GM23338 (cell line): ENCODE measurements around the gene RNF212B. TPM values are rescaled to one million over a fixed set of nuclear protein-coding genes. Genes with fewer than 3 reads are reported as not detected.
A peak's percentile ranks its signal among the peaks of the same experiment; 100 is the strongest.

Experiments used
- ATAC-seq: fragments of 200-7000 bp; cut with Tn5 transposase; 3 replicates; pipeline ENCODE4 v1.9.1; 2020
- DNase-seq: peaks from one replicate; pipeline ENCODE4 v3.0.0-alpha.2; 2015; ENCODE audit warnings: low spot score
- H2AFZ ChIP-seq: fragments of 200-600 bp; sonication (generic); 2 replicates; pipeline ENCODE4 v1.8.0; 2016; ENCODE audit warnings: antibody characterized with exemption, mild to moderate bottlenecking, moderate library complexity
- H3F3A ChIP-seq: fragments of 200-600 bp; sonication (generic); replicated peaks from 2 replicates; pipeline ENCODE4 v1.8.0; 2017; ENCODE audit warnings: antibody characterized with exemption, mixed run types, low read depth
- H3K27ac ChIP-seq: fragments of 200-600 bp; sonication (generic); 2 replicates; pipeline ENCODE4 v1.6.1; 2016; ENCODE audit warnings: low read depth
- H3K27me3 ChIP-seq: fragments of 200-600 bp; sonication (generic); 2 replicates; pipeline ENCODE4 v1.8.0; 2016; ENCODE audit warnings: mild to moderate bottlenecking, mixed run types, moderate library complexity; ENCODE audit not compliant: insufficient read depth
- H3K36me3 ChIP-seq: fragments of 200-600 bp; sonication (generic); 2 replicates; pipeline ENCODE4 v1.8.0; 2016; ENCODE audit warnings: mild to moderate bottlenecking; ENCODE audit not compliant: insufficient read depth
- H3K4me1 ChIP-seq: fragments of 200-600 bp; sonication (generic); 2 replicates; pipeline ENCODE4 v1.8.0; 2016; ENCODE audit warnings: mild to moderate bottlenecking, moderate library complexity; ENCODE audit not compliant: insufficient read depth
- H3K4me2 ChIP-seq: fragments of 200-600 bp; sonication (generic); 2 replicates; pipeline ENCODE4 v1.7.1; 2017; ENCODE audit warnings: mixed run types
- H3K4me3 ChIP-seq: fragments of 200-600 bp; sonication (generic); 2 replicates; pipeline ENCODE4 v1.6.1; 2016; ENCODE audit warnings: mixed run types
- H3K79me2 ChIP-seq: fragments of 200-600 bp; sonication (generic); replicated peaks from 2 replicates; pipeline ENCODE4 v1.8.0; 2017; ENCODE audit warnings: mild to moderate bottlenecking; ENCODE audit not compliant: insufficient read depth
- H3K9me2 ChIP-seq: fragments of 200-600 bp; sonication (generic); 2 replicates; pipeline ENCODE4 v1.8.0; 2017; ENCODE audit not compliant: insufficient read depth
- H4K20me1 ChIP-seq: fragments of 200-600 bp; sonication (generic); replicated peaks from 2 replicates; pipeline ENCODE4 v1.8.0; 2017; ENCODE audit warnings: mild to moderate bottlenecking; ENCODE audit not compliant: insufficient read depth
- H3K27ac Mint-ChIP-seq: 2 replicates; pipeline ENCODE4 v1.8.0; 2020; ENCODE audit warnings: inconsistent platforms, mild to moderate bottlenecking, moderate library complexity, mixed read lengths
- H3K27me3 Mint-ChIP-seq: 3 replicates; pipeline ENCODE4 v1.8.0; 2022; ENCODE audit warnings: low read depth, mild to moderate bottlenecking, moderate library complexity, mixed read lengths, inconsistent platforms; ENCODE audit not compliant: insufficient read depth, poor library complexity
- H3K36me3 Mint-ChIP-seq: 3 replicates; pipeline ENCODE4 v1.8.0; 2021; ENCODE audit warnings: low read depth, mild to moderate bottlenecking, inconsistent platforms, moderate library complexity, mixed read lengths
- H3K4me1 Mint-ChIP-seq: 3 replicates; pipeline ENCODE4 v1.8.0; 2020; ENCODE audit warnings: mild to moderate bottlenecking, inconsistent platforms, mixed read lengths
- H3K4me3 Mint-ChIP-seq: 3 replicates; pipeline ENCODE4 v1.8.0; 2021; ENCODE audit warnings: moderate library complexity, mild to moderate bottlenecking, inconsistent platforms, mixed read lengths
- H3K9me3 Mint-ChIP-seq: 3 replicates; pipeline ENCODE4 v1.8.0; 2020; ENCODE audit warnings: moderate library complexity, mild to moderate bottlenecking, inconsistent platforms, mixed read lengths
- CREB1 ChIP-seq: fragments of 250-450 bp; sonication (Bioruptor Pico); IDR thresholded peaks from 2 replicates; pipeline ENCODE4 v1.5.0; 2020; ENCODE audit warnings: low read depth, mild to moderate bottlenecking, moderate library complexity
- ETS1 ChIP-seq: IDR thresholded peaks from 2 replicates; pipeline ENCODE4 v1.6.1; 2016; ENCODE audit warnings: antibody characterized with exemption
- EZH2 ChIP-seq: fragments of 200-600 bp; sonication (generic); IDR thresholded peaks from one replicate; pipeline ENCODE4 v1.8.0; 2017; ENCODE audit warnings: antibody characterized with exemption, mild to moderate bottlenecking, low read depth; ENCODE audit not compliant: unreplicated experiment
- EZH2phosphoT487 ChIP-seq: fragments of 200-600 bp; sonication (generic); IDR thresholded peaks from one replicate; pipeline ENCODE4 v1.8.1; 2018; ENCODE audit warnings: antibody characterized with exemption; ENCODE audit not compliant: unreplicated experiment
- JUNB ChIP-seq: IDR thresholded peaks from one replicate; pipeline ENCODE4 v1.6.1; 2016; ENCODE audit warnings: antibody characterized with exemption; ENCODE audit not compliant: unreplicated experiment
- NANOG ChIP-seq: IDR thresholded peaks from 2 replicates; pipeline ENCODE4 v1.6.1; 2016; ENCODE audit warnings: antibody characterized with exemption, borderline replicate concordance
- POLR2AphosphoS5 ChIP-seq: IDR thresholded peaks from 2 replicates; pipeline ENCODE4 v1.6.1; 2016; ENCODE audit warnings: antibody characterized with exemption, low read depth
- STAT1 ChIP-seq: IDR thresholded peaks from one replicate; pipeline ENCODE4 v1.6.1; 2016; ENCODE audit warnings: antibody characterized with exemption; ENCODE audit not compliant: unreplicated experiment
- ZNF114 ChIP-seq: fragments of 250-450 bp; sonication (Bioruptor Pico); IDR thresholded peaks from 2 replicates; pipeline ENCODE4 v1.5.0; 2020; ENCODE audit warnings: mild to moderate bottlenecking, moderate library complexity
- ZNF331 ChIP-seq: fragments of 250-450 bp; sonication (Bioruptor Pico); IDR thresholded peaks from 2 replicates; pipeline ENCODE4 v1.5.0; 2020; ENCODE audit warnings: low read depth, mild to moderate bottlenecking, moderate library complexity
- long read RNA-seq: library from polyadenylated mRNA; unstranded; transcript quantifications from one replicate; pipeline ENCODE4 v2.0.0, GENCODE V29; 2020; ENCODE audit not compliant: unreplicated experiment
- polyA plus RNA-seq: library from polyadenylated mRNA; unstranded; fragments of >200 nt; fragmentation: Nextera tagmentation; extraction: Ambion mirVana; gene quantifications from 2 replicates; pipeline ENCODE4 v1.2.1, GENCODE V29; 2016
- total RNA-seq: library from RNA; depleted of rRNA; stranded (reverse); fragments of >200 nt; shearing (Covaris generic); gene quantifications from 2 replicates; pipeline ENCODE4 v1.2.3, GENCODE V29; 2014; rRNA removed
- TF ChIP-seq, protein P1 (sequence below): IDR thresholded peaks from one replicate; pipeline ENCODE4 v1.6.1; 2018; ENCODE audit warnings: antibody characterized with exemption; ENCODE audit not compliant: unreplicated experiment
- TF ChIP-seq, protein P2 (sequence below), 2 experiments: fragments of 200-600 bp in 1 of 2; sonication (generic) in 1 of 2; conservative IDR thresholded peaks; 2 replicates each; pipeline versions ENCODE4 v1.5.1 to v1.6.1; 2016 to 2017; ENCODE audit warnings: antibody characterized with exemption in 2 of 2, low read depth in 2 of 2, mild to moderate bottlenecking in 2 of 2, moderate library complexity in 1 of 2
- TF ChIP-seq, protein P3 (sequence below): fragments of 250-450 bp; sonication (Bioruptor Pico); IDR thresholded peaks from 2 replicates; pipeline ENCODE4 v1.5.0; 2020; ENCODE audit warnings: mild to moderate bottlenecking, moderate library complexity

RNF212B gene
- total RNA-seq (not detected in 2 replicates), polyA plus RNA-seq (0.68 TPM in 1 of 2 replicates, not detected in the other)
- long read RNA-seq: 0 reads

- peaks cover 2% of the 10 kb centered on the region; the same call in 2 of the 3 replicates for H3K9me3 Mint-ChIP-seq
- Histone ChIP-seq H2AFZ (peak within 1 kb of the TSS; percentile 65; the same call in 1 of the 2 replicates), H3K79me2 (no peaks in the 10 kb centered on the region), H3K4me2 (peak within 1 kb of the TSS; percentile 77), H3K9me2 (no peaks in the 10 kb centered on the region), H3F3A (no peaks in the 10 kb centered on the region), H3K4me1 (peaks cover 6% of the 10 kb centered on the region), H3K4me3 (peak within 1 kb of the TSS; percentile 56), H3K27ac (peak within 1 kb of the TSS; percentile 67; the same call in 1 of the 2 replicates), H4K20me1 (no peaks in the 10 kb centered on the region), H3K27me3 (no peaks in the 10 kb centered on the region), H3K36me3 (no peaks in the 10 kb centered on the region)
- H3K36me3 Mint-ChIP-seq: peaks cover 2% of the 10 kb centered on the region; the same call in 2 of the 3 replicates
- H3K4me1 Mint-ChIP-seq: peaks cover 10% of the 10 kb centered on the region
- DNase-seq: peak; percentile 99
- TF ChIP-seq ETS1: no peak
- TF ChIP-seq, protein P1, sequence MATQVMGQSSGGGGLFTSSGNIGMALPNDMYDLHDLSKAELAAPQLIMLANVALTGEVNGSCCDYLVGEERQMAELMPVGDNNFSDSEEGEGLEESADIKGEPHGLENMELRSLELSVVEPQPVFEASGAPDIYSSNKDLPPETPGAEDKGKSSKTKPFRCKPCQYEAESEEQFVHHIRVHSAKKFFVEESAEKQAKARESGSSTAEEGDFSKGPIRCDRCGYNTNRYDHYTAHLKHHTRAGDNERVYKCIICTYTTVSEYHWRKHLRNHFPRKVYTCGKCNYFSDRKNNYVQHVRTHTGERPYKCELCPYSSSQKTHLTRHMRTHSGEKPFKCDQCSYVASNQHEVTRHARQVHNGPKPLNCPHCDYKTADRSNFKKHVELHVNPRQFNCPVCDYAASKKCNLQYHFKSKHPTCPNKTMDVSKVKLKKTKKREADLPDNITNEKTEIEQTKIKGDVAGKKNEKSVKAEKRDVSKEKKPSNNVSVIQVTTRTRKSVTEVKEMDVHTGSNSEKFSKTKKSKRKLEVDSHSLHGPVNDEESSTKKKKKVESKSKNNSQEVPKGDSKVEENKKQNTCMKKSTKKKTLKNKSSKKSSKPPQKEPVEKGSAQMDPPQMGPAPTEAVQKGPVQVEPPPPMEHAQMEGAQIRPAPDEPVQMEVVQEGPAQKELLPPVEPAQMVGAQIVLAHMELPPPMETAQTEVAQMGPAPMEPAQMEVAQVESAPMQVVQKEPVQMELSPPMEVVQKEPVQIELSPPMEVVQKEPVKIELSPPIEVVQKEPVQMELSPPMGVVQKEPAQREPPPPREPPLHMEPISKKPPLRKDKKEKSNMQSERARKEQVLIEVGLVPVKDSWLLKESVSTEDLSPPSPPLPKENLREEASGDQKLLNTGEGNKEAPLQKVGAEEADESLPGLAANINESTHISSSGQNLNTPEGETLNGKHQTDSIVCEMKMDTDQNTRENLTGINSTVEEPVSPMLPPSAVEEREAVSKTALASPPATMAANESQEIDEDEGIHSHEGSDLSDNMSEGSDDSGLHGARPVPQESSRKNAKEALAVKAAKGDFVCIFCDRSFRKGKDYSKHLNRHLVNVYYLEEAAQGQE: no peak
- TF ChIP-seq EZH2phosphoT487: no peak
- no peak for TF ChIP-seq ZNF331
- peak; percentile 67; the same call in 1 of the 2 replicates for TF ChIP-seq CREB1 (CRISPR knock-in tag)
- no peak for TF ChIP-seq EZH2
- TF ChIP-seq, protein P2, sequence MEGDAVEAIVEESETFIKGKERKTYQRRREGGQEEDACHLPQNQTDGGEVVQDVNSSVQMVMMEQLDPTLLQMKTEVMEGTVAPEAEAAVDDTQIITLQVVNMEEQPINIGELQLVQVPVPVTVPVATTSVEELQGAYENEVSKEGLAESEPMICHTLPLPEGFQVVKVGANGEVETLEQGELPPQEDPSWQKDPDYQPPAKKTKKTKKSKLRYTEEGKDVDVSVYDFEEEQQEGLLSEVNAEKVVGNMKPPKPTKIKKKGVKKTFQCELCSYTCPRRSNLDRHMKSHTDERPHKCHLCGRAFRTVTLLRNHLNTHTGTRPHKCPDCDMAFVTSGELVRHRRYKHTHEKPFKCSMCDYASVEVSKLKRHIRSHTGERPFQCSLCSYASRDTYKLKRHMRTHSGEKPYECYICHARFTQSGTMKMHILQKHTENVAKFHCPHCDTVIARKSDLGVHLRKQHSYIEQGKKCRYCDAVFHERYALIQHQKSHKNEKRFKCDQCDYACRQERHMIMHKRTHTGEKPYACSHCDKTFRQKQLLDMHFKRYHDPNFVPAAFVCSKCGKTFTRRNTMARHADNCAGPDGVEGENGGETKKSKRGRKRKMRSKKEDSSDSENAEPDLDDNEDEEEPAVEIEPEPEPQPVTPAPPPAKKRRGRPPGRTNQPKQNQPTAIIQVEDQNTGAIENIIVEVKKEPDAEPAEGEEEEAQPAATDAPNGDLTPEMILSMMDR (conservative IDR thresholded peaks at IDR 0.05; ENCODE audit: low read depth in 2 of 2): peak in 1 of 2 experiments; percentile 23; a peak in 1 of 4 replicates
- no peak for TF ChIP-seq ZNF114 (CRISPR knock-in tag)
- no peak for TF ChIP-seq JUNB
- TF ChIP-seq STAT1: no peak
- TF ChIP-seq, protein P3, sequence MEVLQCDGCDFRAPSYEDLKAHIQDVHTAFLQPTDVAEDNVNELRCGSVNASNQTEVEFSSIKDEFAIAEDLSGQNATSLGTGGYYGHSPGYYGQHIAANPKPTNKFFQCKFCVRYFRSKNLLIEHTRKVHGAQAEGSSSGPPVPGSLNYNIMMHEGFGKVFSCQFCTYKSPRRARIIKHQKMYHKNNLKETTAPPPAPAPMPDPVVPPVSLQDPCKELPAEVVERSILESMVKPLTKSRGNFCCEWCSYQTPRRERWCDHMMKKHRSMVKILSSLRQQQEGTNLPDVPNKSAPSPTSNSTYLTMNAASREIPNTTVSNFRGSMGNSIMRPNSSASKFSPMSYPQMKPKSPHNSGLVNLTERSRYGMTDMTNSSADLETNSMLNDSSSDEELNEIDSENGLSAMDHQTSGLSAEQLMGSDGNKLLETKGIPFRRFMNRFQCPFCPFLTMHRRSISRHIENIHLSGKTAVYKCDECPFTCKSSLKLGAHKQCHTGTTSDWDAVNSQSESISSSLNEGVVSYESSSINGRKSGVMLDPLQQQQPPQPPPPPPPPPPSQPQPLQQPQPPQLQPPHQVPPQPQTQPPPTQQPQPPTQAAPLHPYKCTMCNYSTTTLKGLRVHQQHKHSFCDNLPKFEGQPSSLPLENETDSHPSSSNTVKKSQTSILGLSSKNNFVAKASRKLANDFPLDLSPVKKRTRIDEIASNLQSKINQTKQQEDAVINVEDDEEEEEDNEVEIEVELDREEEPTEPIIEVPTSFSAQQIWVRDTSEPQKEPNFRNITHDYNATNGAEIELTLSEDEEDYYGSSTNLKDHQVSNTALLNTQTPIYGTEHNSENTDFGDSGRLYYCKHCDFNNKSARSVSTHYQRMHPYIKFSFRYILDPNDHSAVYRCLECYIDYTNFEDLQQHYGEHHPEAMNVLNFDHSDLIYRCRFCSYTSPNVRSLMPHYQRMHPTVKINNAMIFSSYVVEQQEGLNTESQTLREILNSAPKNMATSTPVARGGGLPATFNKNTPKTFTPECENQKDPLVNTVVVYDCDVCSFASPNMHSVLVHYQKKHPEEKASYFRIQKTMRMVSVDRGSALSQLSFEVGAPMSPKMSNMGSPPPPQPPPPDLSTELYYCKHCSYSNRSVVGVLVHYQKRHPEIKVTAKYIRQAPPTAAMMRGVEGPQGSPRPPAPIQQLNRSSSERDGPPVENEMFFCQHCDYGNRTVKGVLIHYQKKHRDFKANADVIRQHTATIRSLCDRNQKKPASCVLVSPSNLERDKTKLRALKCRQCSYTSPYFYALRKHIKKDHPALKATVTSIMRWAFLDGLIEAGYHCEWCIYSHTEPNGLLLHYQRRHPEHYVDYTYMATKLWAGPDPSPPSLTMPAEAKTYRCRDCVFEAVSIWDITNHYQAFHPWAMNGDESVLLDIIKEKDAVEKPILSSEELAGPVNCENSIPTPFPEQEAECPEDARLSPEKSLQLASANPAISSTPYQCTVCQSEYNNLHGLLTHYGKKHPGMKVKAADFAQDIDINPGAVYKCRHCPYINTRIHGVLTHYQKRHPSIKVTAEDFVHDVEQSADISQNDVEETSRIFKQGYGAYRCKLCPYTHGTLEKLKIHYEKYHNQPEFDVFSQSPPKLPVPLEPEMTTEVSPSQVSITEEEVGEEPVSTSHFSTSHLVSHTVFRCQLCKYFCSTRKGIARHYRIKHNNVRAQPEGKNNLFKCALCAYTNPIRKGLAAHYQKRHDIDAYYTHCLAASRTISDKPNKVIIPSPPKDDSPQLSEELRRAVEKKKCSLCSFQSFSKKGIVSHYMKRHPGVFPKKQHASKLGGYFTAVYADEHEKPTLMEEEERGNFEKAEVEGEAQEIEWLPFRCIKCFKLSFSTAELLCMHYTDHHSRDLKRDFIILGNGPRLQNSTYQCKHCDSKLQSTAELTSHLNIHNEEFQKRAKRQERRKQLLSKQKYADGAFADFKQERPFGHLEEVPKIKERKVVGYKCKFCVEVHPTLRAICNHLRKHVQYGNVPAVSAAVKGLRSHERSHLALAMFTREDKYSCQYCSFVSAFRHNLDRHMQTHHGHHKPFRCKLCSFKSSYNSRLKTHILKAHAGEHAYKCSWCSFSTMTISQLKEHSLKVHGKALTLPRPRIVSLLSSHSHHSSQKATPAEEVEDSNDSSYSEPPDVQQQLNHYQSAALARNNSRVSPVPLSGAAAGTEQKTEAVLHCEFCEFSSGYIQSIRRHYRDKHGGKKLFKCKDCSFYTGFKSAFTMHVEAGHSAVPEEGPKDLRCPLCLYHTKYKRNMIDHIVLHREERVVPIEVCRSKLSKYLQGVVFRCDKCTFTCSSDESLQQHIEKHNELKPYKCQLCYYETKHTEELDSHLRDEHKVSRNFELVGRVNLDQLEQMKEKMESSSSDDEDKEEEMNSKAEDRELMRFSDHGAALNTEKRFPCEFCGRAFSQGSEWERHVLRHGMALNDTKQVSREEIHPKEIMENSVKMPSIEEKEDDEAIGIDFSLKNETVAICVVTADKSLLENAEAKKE (CRISPR knock-in tag): no peak
- no peak for TF ChIP-seq NANOG
- TF ChIP-seq POLR2AphosphoS5: peak; percentile 82
- peak; percentile 99 for ATAC-seq
- no peak within 1 kb of the TSS for H3K27ac Mint-ChIP-seq
- H3K27me3 Mint-ChIP-seq: peaks cover 7% of the 10 kb centered on the region
- peak within 1 kb of the TSS; percentile 55 for H3K4me3 Mint-ChIP-seq
Observed at GRCh38 chr14:23237772-23238594, at the start of gene RNF212B. RNF212B (plus strand) TSS chr14:23237936; CDS start chr14:23240346, 2,410 bp downstream.
